ENCODE measurements around the gene ACSF3.

GRCh38 chr16:89076159-89076558 is 17.5 kb upstream of the ACSF3 start:
- TF ChIP-seq CTCF (IDR thresholded peaks at IDR 0.05) (no peak), POLR2AphosphoS5 (IDR thresholded peaks at IDR 0.05; ENCODE audit: low read depth, low read length) (no peak)

All from Panc1 (cell line).